RPMI7951 (cell line): ENCODE data around the gene PTPMT1. TPM values are rescaled to one million over a fixed set of nuclear protein-coding genes. Genes with fewer than 3 reads are reported as not detected.
"Not testable (repeated sequence)": the region's sequence is repeated elsewhere in the genome, so short reads cannot be mapped to it uniquely, and the experiment has no call there.

Experiments
- DNase-seq: peaks from one replicate; pipeline ENCODE4 v3.0.0-alpha.2; 2012; ENCODE audit warnings: low read depth
- total RNA-seq: library from RNA; depleted of rRNA; stranded (reverse); fragments of >200 nt; shearing (Covaris generic); gene quantifications from 2 replicates; pipeline ENCODE4 v1.2.3, GENCODE V29; 2014; rRNA removed

Gene PTPMT1
- 86.9 and 103 TPM in 2 replicates for total RNA-seq

DNA sequence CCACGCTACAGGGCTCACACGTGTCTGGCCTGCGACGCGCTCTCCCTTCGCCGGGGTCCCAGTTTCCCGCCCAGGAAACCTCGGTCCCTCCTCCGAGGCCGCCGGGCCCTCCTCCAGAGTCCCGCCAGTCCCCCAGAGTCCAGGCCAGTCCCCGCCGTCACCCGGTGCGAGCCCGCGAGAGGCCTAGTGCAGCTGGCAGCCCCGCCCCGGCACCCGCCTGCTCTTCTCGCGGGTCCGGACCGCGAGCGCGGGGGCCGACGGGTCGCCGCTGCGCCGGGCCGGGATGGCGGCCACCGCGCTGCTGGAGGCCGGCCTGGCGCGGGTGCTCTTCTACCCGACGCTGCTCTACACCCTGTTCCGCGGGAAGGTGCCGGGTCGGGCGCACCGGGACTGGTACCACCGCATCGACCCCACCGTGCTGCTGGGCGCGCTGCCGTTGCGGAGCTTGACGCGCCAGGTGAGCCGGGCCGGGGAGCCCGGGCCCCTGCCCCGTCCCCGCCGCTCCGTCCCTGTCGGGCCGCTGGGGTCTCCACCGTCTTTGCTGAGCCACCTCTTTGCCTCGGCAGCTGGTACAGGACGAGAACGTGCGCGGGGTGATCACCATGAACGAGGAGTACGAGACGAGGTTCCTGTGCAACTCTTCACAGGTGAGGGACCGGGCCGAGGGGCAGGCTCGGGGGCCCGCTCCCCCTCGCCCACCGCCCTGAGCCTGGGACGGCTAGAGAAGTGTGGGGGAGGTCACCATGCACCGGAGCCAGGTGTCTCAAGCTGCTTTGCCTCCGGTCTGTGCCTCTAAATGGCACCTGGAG lies at the start of gene PTPMT1:
Gene PTPMT1, plus strand, starts transcription at position 260 of the 809 bp plus-strand sequence. Its CDS starts 24 bp downstream, at position 284.
- DNase-seq, result peak; percentile 74

DNA sequence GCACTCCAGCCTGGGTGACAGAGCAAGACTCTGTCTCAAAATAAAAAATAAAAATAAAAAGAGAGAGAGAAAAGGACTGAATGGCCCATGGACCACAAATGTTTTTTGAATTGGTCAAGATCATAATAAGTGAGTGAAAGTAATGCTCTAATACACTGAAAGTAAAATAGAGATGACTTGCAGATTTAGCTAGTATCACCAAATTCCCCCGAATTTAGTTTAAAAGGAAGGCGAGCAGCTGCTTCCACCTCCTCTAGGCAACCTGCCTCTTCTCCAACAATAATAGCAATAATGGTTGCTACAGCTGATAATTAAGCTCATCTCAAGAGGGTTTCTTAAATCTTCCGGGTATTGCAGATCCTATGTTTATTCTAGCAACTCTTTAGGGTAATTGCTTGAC lies 49.2 kb upstream of the PTPMT1 start:
- DNase-seq, result no peak

GRCh38 chr11:47516984-47517853 lies 48.2 kb upstream of the PTPMT1 start:
- DNase-seq, result no peak

DNA sequence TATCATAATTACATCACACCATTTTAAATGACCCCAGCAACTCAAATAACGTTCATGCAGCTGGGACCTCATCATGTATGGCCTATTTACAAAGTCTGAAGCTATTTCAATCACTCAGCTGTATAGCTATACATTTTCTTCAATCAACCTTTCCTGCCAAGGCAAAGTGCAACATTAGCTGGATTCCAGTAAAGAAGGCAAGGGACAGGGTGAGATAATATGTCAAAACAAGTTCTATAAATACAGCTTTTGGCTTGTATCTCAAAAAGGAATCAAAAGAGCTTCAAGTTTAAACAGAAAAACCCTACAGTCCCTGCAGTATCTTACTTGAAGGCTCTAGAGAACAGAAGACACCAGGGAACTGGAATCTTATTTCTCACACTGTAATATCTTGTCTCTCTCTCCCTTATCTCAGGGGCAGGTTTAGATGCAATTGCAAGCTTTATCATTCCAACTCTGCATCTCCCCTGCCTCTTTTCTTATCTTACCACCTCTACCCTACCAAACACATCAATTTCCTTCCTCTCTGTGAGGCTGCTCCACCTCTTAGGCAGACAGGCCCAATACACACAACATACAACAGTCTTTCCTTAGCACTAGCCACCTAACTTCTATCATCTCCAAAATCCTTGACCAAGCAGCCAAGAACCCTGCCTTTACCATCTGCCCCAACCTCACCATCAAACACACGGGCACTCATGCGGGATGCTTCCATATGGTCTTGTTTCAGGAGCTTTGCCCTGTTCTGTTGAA lies 47.0 kb upstream of the PTPMT1 start:
- no peak for DNase-seq

GRCh38 chr11:47523490-47524225 lies 41.7 kb upstream of the PTPMT1 start:
- DNase-seq, result peak; percentile 74

DNA sequence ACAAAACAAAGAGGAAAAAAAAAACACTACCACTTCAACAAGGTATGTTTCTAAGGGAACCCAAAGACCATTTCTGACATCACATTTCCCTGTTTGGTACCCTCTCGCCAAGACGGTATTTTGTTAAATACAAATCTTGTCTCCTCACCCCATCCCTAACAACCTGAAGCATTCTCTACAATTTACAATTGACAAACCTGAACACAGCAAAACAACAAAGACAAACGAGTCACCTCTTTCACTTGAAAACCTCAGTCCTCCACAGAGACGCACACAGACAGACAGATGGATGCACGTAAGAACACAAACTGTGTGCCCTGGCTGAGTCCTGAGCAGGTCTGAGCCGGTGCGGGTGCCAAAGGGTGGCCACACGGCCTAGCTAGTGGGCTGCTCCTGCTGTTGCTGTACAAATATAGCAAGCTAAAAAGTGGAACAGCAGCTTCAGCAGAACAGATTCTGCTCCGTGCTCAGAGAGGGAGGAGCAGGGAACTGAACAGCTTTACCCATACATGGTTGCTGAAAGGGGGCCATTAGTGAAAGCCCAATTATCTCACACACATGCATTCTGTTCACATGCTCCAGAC lies 41.0 kb upstream of the PTPMT1 start:
- no peak for DNase-seq

GRCh38 chr11:47526032-47526431 lies 39.4 kb upstream of the PTPMT1 start:
- not testable (repeated sequence) for DNase-seq

DNA sequence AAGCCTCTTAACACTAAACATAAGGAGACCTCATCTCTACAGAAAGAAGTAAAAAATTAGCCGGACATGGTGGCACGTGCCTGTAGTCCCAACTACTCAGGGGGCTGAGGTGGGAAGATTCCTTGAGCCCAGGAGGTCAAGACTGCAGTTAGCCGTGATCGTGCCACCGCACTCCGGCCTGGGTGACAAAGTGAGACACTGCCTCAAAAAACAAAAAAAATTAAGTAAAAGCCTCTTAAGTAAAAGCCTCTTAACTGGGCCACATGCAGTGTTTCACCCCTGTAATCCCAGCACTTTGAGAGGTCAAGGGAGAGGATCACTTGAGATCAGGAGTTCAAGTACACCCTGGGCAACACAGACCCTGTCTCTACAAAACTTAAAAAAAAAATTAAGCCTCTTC lies 38.2 kb upstream of the PTPMT1 start:
- no peak for DNase-seq

GRCh38 chr11:47529951-47530350 lies 35.4 kb upstream of the PTPMT1 start:
- no peak for DNase-seq

GRCh38 chr11:47530721-47531120 lies 34.7 kb upstream of the PTPMT1 start:
- not testable (repeated sequence) for DNase-seq

DNA sequence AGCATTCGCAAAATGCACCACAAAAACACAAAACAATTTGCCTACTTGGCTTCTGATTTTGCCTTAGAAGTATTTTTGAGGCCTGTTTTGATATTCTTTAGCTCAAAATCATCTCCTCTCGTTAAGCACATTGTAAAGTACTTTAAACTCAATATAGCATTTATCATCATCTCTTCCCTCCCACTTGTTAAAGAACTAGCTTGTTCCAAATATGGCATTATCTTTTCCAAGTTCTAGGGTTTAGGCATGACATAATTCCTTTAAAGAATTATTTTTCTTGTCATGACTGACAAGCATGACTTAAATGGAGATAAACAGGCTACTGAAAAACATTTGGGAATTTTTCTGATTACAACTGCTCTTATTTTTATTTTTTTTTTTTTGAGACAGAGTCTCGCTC lies 33.7 kb upstream of the PTPMT1 start:
- no peak for DNase-seq

- no peak for DNase-seq
These were observed 32.7 kb upstream of the PTPMT1 start for GRCh38 chr11:47532597-47533213.

DNA sequence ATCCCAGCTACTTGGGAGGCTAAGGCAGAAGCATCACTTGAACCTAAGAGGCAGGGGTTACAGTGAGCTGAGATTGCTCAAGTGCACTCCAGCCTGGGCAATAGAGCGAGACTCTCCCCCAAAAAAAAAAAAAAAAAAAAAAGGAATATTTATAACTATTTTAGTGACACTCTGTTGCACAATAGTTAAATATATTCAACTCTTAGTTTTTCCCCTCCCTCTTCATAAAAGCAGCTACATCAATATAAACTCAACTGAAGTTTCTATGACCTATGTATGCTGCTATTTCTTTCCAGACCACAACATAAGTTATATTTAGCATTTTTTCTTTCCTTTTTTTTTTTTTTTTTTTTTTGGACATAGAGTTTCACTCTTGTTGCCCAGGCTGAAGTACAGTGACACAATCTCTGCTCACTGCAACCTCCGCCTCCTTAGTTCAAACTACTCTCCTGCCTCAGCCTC lies 31.7 kb upstream of the PTPMT1 start:
- DNase-seq, result peak; percentile 11

DNA sequence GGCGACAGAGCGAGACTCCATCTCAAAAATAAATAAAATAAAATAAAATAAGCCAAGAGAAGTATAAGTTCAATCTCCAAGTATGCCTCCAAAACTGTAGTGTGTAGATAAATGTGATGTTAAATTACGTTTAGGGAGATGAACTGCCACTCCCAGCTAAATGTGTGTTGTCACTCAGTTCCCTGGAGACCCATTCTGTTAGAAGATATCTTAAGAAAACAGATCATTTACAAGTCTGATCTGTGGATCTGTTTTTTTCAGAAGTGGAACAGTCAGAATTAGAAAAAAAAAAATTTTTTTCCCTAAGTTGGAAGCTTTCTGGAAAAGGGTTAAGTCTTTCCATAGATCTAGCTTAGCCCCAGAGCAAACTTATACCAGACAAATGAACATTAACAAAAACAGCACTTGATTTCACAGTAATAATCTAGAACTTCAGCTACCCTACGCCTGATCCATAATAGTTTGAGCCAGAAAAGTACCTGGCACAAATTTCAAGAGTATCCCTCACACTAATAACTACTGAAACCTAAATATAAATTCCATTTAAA lies 30.6 kb upstream of the PTPMT1 start:
- DNase-seq, result no peak

DNA sequence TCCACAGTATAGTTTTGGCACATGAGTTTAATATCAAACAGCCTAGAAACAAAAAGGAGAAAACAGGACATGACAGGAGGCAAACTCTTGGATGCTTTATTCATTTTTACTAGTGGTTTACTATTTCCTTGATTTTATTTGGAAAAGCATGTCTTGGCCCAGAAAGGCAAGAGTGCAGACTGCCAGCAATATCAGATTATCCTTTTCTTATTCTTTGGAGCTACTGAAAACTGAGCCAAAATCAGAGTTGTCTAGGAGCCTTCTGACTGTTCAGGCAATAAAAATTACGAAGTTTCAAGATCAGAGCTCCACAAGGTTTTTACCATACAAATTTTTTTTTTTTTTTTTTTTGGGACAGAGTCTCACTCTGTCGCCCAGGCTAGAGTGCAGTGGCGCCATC lies 28.5 kb upstream of the PTPMT1 start:
- DNase-seq, result no peak

GRCh38 chr11:47538741-47539565 lies 26.4 kb upstream of the PTPMT1 start:
- no peak for DNase-seq

GRCh38 chr11:47539681-47540039 lies 25.7 kb upstream of the PTPMT1 start:
- DNase-seq, result no peak

GRCh38 chr11:47541070-47541469 lies 24.3 kb upstream of the PTPMT1 start:
- no peak for DNase-seq

DNA sequence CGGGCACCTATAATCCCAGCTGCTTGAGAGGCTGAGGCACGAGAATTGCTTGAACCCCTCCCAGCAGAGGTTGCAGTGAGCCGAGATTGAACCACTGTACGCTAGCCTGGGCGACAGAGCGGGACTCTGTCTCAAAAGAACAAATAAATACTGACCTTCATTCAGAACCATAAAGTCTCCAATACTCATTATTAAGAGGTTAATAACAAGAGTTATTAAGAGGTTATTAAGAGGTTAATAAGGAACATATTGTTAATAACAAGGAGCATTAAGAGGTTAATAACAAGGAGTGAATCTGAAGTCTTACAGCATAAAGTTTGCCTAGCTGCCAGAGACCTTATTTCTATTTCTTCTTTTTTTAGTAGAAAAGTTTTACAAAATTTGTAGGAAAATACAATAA lies 20.1 kb upstream of the PTPMT1 start:
- DNase-seq, result no peak
